ENCODE results near the gene COL21A1. TPM values are rescaled to one million over a fixed set of nuclear protein-coding genes. Genes with fewer than 3 reads are reported as not detected.

COL21A1 gene
- total and polyA plus RNA-seq, 2 of the 13 experiments (the other 11 are each of a cell fraction or from before 2014, with no cell fraction given): 0.13 TPM; not detected in 1

GRCh38 chr6:56051202-56051598 lies 196.2 kb downstream of the COL21A1 start:
- Histone ChIP-seq H3K4me3 (replicated peaks in 1 of 3; ENCODE audit: insufficient read depth in 1 of 3, low read depth in 2 of 3, low read length in 3 of 3) (no peak overlapping the region), H2AFZ (ENCODE audit: low read length) (no peak overlapping the region), H3K36me3 (replicated peaks in 1 of 2; ENCODE audit: control insufficient read depth in 1 of 2, insufficient read depth in 2 of 2, low read length in 2 of 2) (no peaks in the 10 kb centered on the region), H3K9me3 (ENCODE audit: low read length) (no peaks in the 10 kb centered on the region), H3K9ac (ENCODE audit: insufficient read depth, low read depth, low read length) (no peak overlapping the region), H3K27ac (ENCODE audit: extremely low read length, insufficient read depth, low read length) (no peak overlapping the region), H3K4me2 (ENCODE audit: low read depth, low read length) (no peak overlapping the region), H3K27me3 (ENCODE audit: control insufficient read depth in 1 of 2, insufficient read depth in 2 of 2, low read length in 2 of 2) (no peaks in the 10 kb centered on the region), H4K20me1 (ENCODE audit: insufficient read depth, low read length) (no peaks in the 10 kb centered on the region), H3K79me2 (ENCODE audit: insufficient read depth, low read length) (no peaks in the 10 kb centered on the region), H3K4me1 (ENCODE audit: insufficient read depth, low read length) (no peaks in the 10 kb centered on the region)
- DNase-seq (ENCODE audit: low spot score): no peak
- no TSS peak for BruUV-seq (replicated peaks)
- in situ Hi-C loops (cut with HindIII; ENCODE audit: extremely low pct_ligation_motif_present, low pct_unique_long_range_greater_than_20kb): no loop called here
- ChIA-PET CTCF (ENCODE audit: low intra/inter-chr PET ratio, low total read pairs) (no interaction called here), POLR2A (no interaction called here)
- FAIRE-seq: no peak
- ATAC-seq: no peak
- no peak for TF ChIP-seq ZNF691 (CRISPR knock-in tag; IDR thresholded peaks at IDR 0.05; ENCODE audit: borderline replicate concordance, low read depth)
- no peak for TF ChIP-seq MLLT10 (CRISPR knock-in tag; IDR thresholded peaks at IDR 0.05)
- no peak for TF ChIP-seq BORCS8-MEF2B (CRISPR knock-in tag; IDR thresholded peaks at IDR 0.05)
- no peak for TF ChIP-seq RERE (CRISPR knock-in tag; IDR thresholded peaks at IDR 0.05; ENCODE audit: low read depth)
- TF ChIP-seq ZNF709 (CRISPR knock-in tag; IDR thresholded peaks at IDR 0.05): no peak
- no peak for TF ChIP-seq FOXA3 (CRISPR knock-in tag; IDR thresholded peaks at IDR 0.05)
- no peak for TF ChIP-seq ZC3H13 (CRISPR knock-in tag; IDR thresholded peaks at IDR 0.05)
- intact Hi-C loops (cut with micrococcal nuclease; ENCODE audit: unreplicated experiment): no loop called here

Data from HepG2 (cell line).